Measurements from ENCODE around the gene GPR15.

Gene GPR15

DNA sequence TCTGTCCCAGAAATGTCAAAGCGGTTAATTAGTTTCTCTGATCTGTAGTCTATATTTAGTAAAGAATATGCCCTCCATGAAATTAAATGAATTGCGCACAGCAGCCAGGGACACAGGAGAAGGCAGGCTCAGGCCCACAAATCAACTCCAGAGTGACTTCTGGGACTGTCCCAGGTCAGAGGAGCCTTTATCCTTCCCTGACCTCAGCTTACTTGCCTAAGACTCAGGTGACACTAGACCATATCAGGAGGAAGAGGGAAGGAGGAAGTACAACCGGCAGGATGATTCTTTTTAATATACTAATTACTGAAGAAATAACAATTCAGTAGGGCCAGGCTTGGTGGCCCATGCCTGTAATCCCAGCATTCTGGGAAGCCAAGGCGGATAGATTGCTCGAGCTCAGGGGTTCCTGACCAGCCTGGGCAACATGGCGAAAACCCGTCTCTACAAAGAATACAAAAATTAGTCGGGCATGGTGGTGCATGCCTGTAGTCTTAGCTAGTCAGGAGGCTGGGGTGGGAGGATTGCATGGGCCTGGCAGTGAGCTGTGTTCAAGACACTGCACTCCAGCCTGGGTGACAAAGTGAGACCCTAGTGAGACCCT, 1.8 kb upstream of the GPR15 start:
- no peak for DNase-seq (ENCODE audit: low read depth in 2 of 3, low spot score in 2 of 3)

DNA sequence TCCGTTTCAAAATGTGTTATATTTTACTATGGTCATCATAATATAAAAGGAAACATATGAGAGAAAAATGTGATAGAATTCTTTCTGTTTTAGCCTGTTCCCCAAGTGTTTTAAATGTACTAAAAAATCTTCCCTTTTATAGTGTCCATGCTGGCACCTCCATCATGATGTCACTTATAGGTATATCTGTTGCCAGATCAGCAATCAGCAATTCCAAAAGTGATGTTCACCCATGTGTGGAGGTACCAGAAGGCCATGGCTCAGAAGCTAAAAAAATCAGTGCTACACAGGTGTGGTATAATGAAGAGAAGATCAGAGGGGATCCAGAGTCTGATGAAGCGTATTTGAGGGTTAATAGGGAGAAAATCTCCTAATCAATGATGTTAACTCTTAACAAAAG, 1.1 kb upstream of the GPR15 start:
- no peak for DNase-seq (ENCODE audit: low read depth in 2 of 3, low spot score in 2 of 3)

DNA sequence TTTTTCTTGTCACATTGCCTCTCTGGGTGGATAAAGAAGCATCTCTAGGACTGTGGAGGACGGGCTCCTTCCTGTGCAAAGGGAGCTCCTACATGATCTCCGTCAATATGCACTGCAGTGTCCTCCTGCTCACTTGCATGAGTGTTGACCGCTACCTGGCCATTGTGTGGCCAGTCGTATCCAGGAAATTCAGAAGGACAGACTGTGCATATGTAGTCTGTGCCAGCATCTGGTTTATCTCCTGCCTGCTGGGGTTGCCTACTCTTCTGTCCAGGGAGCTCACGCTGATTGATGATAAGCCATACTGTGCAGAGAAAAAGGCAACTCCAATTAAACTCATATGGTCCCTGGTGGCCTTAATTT, 478 bp downstream of the GPR15 start:
- no peak for DNase-seq (ENCODE audit: low read depth in 2 of 3, low spot score in 2 of 3)

DNA sequence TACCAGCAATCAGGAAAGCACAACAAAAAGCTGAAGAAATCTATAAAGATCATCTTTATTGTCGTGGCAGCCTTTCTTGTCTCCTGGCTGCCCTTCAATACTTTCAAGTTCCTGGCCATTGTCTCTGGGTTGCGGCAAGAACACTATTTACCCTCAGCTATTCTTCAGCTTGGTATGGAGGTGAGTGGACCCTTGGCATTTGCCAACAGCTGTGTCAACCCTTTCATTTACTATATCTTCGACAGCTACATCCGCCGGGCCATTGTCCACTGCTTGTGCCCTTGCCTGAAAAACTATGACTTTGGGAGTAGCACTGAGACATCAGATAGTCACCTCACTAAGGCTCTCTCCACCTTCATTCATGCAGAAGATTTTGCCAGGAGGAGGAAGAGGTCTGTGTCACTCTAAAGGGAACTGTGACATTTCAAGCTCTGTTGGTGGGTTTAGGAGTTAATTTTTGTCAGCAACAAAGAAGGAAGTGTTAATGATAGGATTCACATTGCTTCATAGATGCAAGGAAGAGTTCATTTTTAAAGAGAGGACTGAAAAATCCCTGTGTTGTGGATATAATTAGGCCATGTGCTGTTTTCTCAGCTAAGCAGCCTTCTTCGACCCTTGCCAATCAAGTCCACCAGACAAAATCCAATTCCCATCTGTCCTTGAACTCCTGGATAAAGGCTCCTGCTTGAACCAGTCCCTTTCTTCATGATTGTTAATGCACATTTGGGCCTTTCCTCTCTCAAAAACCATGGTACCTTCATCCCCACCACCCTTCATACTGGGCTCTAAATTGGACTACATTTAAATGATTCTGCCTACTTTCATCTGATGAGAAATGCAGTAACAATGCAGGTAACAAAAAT, 1.2 kb downstream of the GPR15 start:
- DNase-seq (ENCODE audit: low read depth in 2 of 3, low spot score in 2 of 3), result no peak

GRCh38 chr3:98534168-98534567, 2.4 kb downstream of the GPR15 start:
- no peak for DNase-seq (ENCODE audit: low read depth in 2 of 3, low spot score in 2 of 3)

DNA sequence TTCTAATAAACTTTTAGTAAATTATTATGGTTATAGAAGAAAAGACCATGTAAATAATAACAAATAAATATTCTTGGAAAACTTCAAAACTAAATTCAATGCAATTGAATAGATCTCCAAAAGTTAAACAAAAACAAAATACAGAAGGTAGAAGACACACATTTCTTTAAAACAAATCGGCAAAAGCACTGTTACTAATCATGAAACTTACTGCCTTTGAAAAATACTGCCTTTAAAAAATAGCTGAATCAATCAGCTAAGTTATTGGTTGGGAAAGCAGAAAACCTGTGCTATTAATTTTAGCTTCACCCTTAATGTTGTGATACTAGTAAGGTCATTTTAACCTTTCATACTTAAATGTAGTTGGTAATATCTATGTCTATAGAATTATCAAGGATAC, 3.0 kb downstream of the GPR15 start:
- no peak for DNase-seq (ENCODE audit: low read depth in 2 of 3, low spot score in 2 of 3)

DNA sequence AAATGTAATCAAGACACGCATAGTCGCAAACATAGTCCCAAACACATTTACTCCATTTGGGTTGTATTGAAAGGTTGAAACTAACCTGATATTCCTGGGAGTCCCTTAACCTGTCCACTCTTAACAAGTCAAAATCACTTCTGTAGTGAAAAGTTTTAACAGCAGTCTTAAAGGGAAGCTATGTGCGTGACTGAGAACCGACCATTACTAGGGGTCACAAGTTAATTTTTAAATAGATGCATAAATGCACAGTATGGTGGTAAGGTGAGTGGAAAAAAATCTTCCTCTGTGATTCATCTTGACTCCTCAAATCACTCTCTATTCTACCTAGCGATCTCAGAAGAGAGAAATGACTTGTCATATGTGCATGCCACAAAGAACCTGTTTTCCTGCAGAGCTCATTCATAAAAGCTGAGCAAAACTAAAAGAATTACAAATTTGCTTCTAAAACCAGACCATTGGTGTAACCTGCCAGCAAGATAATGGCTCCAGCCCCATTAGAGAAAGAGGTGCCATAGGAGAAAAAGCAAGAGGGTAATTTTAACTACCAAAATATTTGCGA, 4.8 kb downstream of the GPR15 start:
- no peak for DNase-seq (ENCODE audit: low read depth in 2 of 3, low spot score in 2 of 3)

DNA sequence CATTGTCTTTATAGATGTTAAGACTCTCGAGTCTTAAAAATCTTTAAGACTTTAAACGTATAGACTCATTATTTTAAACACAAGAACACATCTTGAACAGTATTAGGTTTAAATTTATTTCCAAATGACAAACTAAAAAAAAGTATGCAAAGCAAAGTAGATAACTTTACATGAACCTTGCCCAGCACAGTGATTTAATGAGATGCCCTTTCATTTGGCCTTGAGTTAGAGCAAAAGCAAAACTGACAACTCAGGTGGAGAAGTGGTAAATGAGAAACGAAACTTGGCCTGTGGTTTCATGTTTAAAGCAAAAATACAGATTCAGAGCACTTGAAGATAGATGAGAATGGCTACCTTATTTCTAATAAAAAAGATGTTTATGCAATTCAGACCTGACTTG, 8.6 kb downstream of the GPR15 start:
- DNase-seq (ENCODE audit: low read depth in 2 of 3, low spot score in 2 of 3), result no peak

DNA sequence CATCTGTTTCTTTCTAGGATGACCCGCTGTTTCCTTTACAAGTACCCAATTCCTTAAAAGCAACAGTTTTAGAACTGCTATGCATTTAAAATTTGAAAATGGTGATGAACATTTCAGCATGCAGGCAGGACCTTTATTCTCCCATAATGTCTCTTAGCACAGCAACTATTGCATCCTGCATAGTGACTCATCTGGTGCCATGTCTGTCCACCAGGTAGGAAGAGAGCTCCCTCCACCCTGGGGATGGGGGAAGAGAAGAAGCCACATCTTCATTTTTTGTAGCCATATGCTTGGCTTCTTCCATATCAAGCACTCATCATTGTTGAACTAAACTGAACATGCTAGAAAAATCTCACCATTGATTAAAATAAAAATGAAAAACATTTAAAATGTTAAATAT, 9.9 kb downstream of the GPR15 start:
- no peak for DNase-seq (ENCODE audit: low read depth in 2 of 3, low spot score in 2 of 3)

- no peak for DNase-seq (ENCODE audit: low read depth in 2 of 3, low spot score in 2 of 3)
Observed at GRCh38 chr3:98542623-98543022, 10.8 kb downstream of the GPR15 start.

DNA sequence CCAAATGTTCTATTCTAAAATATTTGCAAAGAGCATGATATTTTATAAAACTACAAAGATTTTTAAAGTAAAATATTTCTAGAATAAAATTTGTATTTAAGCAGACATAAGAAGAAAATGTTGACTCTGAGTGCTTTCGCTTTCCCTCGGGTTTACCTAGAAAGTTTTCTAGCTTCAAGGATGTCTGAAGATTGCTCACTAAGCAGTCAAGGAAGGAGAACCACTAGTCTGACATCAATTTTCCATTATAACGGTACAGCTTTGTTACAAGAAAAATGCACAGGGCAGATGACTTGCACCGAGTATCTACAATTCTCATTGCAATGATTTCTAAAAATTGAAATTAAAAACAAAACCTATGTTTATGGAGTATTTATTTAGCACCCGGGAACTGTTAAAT, 14.2 kb downstream of the GPR15 start:
- DNase-seq (ENCODE audit: low read depth in 2 of 3, low spot score in 2 of 3), result no peak

- DNase-seq (ENCODE audit: low read depth in 2 of 3, low spot score in 2 of 3), result no peak
Observed at GRCh38 chr3:98548544-98548943, 16.8 kb downstream of the GPR15 start.

DNA sequence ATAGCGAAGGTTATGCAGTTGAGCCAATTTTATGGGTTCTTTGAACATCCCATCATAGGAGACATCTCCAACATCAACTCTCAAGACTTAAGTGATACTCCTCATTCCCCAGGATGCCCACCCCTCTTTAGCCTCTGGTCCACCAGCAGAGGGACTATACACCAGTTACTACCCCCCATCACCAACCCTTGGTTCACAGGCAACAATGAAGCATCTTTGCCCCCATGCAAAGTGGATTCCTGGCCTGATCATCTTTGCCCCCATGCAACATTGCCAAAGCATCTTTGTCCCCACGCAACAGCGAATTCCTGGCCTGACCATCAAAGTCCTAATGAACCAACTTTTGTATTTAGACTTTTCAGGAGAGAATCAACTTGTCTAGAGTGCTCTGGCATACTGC, 19.1 kb downstream of the GPR15 start:
- DNase-seq (ENCODE audit: low read depth in 2 of 3, low spot score in 2 of 3), result no peak

DNA sequence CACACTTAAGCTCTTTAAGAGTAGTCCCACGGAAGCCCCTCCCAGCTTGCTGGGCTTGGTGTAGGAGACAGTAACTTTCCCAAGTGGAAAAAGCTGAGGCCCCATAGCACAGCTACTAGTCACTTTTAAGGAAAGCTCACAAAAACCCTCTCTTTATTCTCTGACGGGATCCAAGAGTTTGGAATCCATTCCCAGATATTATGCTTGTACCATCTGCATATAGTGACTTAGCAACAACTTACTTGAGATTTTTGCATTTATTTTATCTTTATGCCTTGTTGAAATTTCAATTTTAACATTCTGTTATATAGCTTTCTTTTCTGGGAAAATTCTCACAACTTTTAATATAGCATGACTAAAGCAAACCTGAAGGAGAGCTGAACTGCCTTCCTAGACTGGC, 19.5 kb downstream of the GPR15 start:
- DNase-seq (ENCODE audit: low read depth in 2 of 3, low spot score in 2 of 3), result no peak

GRCh38 chr3:98551754-98552153, 20.0 kb downstream of the GPR15 start:
- no peak for DNase-seq (ENCODE audit: low read depth in 2 of 3, low spot score in 2 of 3)

DNA sequence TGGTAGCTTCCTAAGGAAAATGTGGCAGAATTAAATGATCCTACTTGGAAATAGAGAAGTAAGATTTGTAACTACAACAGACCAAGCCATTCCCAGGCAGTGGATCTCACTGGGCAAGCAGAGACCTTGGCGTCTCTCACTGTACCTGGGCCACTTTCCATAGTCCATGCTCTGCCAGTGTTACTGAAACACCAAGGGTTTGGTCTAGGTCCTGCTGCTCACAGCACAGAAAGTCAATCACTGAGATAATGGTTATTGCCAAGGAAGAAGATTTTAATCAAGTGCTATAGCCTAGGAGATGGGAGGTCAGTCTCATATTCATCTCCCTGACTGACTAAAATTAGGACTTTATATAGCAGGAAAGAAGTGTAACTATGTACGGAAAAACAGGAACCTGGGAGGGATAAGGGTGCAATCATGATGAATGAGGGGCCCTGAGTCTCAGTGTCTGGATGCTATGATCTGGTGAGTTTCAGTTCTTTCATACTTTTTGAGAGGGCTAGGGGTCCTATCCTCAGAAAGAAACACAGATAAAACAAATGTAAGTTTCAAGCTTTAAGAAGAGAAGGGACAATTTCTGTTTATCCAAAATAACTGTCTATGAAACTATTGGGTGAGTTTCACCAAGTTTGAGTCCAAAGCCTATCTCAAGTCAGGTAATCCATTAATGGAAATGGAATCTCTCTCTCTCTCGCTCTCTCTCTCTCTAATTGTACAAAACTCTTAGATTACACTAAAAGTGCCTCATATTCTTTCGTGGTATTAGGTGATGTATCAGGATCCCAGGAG, 20.6 kb downstream of the GPR15 start:
- DNase-seq (ENCODE audit: low read depth in 2 of 3, low spot score in 2 of 3), result no peak

- DNase-seq (ENCODE audit: low read depth in 2 of 3, low spot score in 2 of 3), result no peak
Observed at GRCh38 chr3:98553021-98553563, 21.3 kb downstream of the GPR15 start.

DNA sequence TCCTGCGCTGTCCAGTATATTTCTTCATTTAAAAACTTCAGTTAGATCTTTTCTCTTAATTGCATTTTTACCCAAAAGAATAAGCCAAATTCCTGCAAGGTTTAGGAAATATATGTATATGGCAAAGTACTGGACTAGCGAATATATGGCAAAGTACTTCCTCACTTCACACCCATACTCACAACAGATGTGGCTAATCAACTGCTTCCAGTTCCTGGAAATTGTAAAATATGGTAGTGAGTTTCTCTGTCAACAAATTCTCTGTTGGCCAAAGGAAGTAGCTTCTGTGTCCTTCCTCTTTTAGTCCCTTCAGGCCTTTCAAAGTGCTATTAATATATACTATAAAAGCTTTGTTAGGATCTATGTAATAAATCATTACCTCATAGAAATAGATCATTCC, 22.0 kb downstream of the GPR15 start:
- no peak for DNase-seq (ENCODE audit: low read depth in 2 of 3, low spot score in 2 of 3)

DNA sequence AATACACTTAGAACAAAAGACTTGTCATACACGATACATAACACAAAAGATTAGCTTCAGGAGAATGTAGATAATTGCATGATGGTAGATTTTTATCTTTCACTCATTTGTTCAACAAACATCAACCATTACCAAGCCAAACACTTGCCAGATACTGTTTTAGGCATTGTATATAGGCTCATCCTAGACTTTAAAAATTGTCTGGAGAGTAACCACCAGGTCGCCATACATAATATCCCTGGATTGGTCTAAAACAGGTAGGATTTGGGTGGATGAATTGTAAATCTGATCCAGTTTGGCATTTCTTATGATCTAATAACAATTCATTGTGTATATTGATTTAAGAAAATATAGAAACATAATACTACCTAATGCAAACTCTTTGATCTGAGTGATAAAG, 22.8 kb downstream of the GPR15 start:
- DNase-seq (ENCODE audit: low read depth in 2 of 3, low spot score in 2 of 3), result no peak

- no peak for DNase-seq (ENCODE audit: low read depth in 2 of 3, low spot score in 2 of 3)
Observed at GRCh38 chr3:98555025-98555379, 23.2 kb downstream of the GPR15 start.
